HG03139 (cell line): ENCODE data around the gene EEPD1.

Source experiments
- ATAC-seq: cut with Tn5 transposase; IDR thresholded peaks from one replicate; pipeline ENCODE4 v1.9.1; 2021; ENCODE audit not compliant: unreplicated experiment

Gene EEPD1

DNA sequence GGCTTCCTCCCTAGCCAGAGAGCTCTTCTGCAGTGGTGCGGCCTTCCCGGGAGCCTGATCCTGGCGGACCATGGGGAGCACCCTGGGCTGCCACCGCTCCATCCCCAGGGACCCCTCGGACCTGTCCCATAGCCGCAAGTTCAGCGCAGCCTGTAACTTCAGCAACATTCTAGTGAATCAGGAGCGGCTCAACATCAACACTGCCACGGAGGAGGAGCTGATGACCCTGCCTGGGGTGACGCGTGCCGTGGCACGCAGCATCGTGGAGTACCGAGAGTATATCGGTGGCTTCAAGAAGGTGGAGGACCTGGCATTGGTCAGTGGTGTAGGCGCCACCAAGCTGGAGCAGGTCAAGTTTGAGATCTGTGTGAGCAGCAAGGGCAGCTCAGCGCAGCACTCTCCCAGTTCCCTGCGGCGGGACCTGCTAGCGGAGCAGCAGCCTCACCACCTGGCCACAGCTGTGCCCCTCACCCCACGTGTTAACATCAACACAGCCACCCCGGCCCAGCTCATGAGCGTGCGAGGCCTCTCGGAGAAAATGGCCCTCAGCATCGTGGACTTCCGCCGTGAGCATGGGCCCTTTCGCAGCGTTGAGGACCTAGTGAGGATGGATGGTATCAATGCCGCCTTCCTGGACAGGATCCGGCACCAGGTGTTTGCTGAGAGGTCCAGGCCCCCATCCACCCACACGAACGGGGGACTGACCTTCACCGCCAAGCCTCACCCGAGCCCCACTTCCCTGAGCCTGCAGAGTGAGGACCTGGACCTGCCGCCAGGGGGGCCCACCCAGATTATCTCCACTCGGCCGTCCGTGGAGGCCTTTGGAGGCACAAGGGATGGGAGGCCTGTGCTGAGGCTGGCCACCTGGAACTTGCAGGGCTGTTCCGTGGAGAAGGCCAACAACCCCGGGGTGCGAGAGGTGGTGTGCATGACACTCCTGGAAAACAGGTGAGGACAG is 1.5 kb downstream of the EEPD1 start:
- ATAC-seq = no peak

DNA sequence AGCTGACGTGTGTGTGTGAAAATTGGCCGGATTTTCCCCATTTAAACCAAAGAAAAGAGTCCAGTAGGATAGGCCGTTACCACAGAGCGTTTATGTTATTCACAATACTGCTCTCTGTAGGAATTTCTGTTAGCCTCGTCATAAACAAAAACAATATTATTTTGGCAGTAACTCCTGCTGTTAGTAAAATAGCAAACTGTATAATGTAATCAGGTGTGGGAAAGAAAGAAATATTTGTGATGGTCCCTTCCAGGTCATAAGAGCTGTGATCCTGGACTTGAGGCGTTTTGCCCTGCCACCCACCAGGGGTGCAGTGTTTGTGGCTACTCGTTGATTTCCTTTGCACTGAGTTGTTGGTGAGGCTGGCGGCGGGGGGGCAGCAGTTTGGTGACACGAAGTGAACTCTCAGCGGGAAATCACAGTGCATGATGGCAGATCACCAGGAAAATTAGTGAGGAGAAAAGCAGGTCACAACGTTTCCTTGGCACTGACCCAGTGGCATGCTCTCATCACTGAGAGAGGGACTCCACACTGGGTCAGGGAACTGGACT is 2.8 kb downstream of the EEPD1 start:
- no peak for ATAC-seq

DNA sequence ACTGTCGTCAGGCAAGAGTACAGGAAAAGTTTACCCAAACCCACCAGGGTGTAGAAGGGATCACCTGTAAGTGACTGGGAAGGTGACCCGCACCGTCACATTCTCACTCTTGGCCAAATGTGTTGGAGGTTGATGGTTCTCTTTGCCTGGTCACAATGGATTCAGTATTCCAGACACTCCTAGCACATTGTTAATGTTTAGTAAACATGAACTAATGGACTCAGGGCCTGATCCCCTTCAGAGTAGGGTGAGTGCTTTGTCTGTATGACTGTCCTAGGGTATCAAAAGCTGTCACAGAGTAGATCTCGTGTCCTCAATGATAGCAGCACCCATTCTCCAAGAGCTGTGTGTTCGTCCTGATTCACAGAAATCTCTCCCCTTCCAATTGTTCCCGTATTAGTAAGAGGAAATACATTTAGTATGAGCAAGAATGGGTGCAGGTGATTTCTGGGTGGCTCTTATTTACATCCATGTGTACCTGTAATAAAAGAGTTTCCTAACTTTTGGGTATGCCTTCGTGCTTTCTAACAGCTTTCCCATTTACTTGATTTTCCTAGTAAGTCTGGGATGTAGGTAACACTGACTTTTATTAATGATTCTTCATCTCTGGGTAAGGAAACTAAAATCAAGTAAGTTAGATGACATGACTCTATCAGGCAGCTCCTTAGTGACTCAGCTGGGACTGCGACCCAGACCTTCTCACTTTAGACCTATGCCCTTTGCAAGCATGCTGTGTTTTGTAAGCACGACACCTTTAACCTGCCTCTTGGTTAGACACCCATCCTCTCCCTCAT is 4.7 kb downstream of the EEPD1 start:
- ATAC-seq = no peak

DNA sequence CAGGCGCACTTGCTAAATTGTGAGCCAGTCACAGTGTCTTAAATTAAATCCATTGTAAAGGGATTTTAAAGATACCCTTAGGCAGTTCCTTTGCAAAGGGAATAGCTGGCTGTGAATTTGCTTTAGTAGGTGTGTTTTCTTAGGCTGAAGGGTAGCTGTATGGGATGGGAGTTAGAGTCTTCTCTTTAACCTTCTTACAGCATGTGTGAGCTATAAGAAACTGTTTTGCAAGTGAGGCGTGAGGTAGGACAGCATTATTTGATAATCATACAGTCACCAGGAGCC is 5.2 kb downstream of the EEPD1 start:
- no peak for ATAC-seq

DNA sequence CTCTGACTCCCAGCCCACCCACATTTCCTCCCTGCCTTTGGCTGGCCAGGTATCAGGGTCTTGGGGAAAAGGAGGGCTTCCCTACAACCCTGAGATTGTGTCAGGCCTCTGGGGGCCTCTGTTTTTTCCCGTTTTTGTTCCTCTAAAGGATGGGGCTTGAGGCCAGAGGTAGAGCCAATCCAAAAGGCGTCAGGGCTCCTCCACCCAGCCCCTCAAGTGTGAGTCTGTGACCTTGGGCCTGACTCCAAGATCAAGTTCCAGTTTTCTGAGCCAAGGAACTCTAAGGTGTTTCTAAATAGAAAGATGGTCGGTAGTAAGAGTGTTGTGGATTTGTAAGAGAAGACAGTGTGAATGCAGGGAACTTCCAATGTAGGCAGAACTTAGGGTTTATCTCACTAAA is 6.6 kb downstream of the EEPD1 start:
- ATAC-seq = no peak

DNA sequence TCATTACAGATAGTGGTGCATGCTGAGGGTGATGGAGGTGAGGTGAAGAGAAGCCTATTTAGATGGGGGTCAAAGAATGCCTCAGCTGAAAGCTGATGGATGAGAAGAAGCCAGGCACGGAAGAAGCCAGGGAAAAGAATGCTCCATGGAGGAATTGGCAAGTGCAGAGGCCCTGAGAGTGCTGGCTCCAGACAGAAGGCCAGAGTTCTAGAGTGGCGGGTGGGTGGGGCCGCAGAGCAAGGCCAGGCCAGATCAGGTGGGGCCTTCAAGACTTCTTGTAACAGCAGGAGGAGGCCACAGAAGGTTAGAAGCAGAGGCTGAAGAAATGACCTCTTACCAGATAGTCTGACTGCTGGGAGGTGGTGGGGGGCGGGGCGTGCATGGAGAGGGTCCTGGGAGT is 7.3 kb downstream of the EEPD1 start:
- no peak for ATAC-seq

DNA sequence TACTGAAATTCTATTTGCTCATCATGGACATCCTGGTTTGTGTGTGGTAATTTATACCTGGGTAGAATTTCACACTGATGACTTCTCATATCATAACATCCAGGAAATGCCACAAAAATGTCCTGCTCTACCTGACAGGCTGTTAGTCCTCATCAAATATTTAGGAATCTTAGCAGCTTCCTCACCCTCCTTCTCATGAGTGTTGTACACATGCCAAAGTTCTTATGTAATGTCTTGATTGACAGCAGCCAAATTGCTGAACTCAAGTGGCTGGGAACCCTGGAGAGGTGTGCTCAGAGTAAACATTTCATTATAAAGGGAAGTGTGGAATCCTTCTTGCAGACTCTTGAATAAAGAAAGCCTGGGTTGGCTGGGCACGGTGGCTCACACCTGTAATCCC is 8.9 kb downstream of the EEPD1 start:
- ATAC-seq = no peak

DNA sequence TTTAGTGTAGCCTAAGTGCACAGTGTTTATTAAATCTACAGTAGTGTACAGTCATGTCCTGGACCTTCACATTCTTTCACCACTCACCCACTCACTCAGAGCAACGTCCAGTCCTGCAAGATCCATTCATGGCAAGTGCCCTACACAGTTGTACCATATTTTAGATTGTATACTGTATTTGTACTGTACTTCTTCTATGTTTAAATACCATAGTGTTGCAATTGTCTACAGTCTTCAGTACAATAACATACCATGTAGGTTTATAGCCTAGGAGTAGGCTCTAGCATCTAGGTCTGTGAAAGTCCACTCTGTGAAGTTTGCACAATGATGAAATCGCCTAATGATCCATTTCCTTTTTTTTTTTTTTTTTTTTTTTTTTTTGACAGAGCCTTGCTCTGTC is 12.0 kb downstream of the EEPD1 start:
- ATAC-seq = no peak

DNA sequence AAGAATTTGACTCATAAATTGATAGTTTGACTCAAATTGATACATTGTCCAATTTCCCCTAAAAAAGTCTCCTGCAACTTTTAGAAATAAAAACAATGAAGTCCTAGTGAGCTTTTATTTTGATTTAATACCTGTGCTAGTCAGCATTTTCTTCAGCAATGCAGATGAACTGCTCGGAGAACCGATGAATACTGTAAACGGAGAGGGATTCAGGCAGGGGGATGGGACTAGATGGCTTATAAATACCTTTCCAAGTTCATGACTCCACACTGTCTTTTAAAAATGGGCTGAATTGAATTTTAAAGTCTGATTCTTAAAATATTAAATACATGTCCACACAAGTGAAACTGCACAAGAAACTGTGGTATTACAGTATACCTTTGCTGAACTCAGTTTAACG is 12.7 kb downstream of the EEPD1 start:
- no peak for ATAC-seq

DNA sequence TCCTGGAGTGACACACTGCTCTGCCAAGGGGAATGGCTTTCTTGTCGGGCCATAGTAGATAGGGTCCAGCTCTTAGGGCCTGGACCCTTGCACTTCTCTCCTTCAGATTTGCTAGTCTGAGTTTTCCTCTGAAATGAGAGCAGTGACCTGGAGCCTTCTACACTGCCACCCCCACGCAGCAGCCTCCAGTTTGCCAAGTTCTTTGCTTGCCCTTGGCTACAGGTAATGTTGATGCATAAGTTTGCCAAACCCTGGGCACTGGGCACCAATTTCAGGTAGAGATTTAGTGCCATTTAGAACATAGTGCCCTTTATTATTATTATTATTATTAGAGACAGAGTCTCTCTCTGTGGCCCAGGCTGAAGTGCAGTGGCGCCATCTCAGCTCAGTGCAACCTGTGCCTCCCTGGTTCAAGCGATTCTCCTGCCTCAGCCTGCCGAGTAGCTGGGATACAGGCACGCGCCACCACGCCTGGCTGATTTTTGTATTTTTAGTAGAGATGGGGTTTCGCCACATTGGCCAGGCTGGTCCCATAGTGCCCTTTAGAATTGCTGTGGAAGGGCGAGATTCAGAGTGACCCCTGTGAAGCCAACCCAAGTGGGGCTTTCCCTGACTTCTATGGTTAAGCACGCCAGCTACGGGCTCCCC is 14.5 kb downstream of the EEPD1 start:
- ATAC-seq = no peak

DNA sequence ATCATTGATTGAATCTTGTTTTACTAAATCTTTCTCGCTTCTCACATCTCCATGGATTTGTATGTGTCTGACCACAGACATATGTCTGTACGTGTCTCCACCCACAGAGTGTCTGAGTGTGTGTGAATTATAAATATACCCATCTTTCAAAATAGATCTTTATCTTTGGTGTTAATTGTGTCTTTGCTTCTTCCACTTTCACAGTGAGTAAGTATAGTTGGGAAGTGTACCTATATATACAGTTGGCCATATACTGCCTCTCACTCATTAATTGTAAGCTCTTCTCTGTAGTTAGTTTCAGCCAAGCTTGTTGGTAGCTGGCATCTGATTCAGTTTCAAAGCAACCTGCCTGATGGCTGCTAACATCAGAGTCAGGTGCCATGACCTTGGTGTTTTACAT is 18.4 kb downstream of the EEPD1 start:
- ATAC-seq = no peak

DNA sequence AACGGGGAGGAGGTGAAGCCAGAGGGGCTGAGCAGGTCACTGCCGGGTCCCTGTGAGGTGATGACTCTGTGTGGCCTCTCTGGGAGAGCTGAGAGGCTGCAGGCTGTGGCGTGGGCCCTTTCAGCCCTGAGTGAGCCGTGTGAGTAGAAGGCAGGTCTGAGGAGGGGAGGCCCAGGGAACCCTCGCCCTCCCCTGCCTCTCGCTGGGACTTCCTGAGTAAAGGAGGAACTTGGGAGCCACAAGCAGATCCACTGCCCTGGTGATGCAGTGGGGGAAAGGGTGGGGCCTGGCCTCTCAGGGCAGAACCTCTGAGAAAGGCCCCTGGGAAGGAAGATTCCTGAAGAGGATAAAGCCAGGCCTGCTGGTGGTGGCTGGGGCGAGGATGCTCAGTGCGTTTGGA is 22.8 kb downstream of the EEPD1 start:
- no peak for ATAC-seq

DNA sequence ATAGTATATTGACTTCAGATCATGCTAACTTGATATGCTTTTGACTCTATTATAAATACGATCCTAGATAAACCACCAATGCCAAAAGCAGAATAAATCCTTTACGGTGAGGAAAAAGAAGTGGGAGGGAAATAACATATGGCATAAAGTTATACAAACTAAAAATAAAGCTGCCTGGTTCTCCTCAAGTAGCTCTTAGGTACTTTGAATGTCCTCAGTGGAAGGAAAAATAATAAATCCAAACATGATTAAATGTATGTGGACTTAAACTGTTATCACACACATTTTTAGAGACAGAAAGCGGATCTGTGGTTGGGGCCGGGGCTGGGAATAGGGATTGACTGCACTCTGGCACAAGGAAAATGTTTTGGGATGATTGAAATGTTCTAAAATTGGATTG is 23.6 kb downstream of the EEPD1 start:
- ATAC-seq = no peak

DNA sequence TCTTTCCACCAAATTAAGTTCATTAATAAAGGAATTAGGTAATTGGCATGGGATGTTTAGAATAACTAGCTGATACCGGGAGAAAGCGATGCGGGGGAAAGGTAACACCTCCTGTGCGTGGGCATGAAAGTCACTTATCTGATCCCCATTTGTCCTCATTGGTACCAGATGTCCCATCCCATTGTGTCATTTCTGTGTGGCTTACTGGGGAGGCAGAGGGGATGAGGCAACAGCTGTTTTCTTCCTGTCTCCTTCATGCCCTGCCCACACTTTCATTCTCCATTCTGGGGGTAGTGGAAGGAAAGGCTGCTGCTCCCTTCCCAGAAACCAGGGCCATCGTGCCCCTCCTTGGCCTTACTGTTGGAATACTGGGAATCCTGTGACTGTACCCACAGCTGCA is 27.1 kb downstream of the EEPD1 start:
- no peak for ATAC-seq

DNA sequence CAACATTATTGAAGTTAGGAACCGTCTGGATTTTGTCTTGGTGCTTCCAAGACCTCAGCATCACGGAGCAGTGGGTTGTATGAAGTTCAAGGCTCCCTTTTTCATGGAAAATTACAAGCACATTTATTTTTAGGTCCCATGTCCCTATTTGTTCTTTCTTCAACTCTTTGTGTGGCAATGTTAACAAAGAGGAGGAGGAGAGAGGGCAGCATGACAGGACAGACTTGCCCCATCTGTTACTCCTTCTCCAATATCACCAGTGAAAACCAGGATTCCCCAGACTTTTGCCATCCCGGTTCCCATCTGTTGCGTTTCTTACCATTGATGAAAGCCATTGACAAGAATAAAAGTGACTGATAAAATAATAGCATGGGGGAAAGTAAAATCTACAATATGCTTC is 28.6 kb downstream of the EEPD1 start:
- no peak for ATAC-seq

DNA sequence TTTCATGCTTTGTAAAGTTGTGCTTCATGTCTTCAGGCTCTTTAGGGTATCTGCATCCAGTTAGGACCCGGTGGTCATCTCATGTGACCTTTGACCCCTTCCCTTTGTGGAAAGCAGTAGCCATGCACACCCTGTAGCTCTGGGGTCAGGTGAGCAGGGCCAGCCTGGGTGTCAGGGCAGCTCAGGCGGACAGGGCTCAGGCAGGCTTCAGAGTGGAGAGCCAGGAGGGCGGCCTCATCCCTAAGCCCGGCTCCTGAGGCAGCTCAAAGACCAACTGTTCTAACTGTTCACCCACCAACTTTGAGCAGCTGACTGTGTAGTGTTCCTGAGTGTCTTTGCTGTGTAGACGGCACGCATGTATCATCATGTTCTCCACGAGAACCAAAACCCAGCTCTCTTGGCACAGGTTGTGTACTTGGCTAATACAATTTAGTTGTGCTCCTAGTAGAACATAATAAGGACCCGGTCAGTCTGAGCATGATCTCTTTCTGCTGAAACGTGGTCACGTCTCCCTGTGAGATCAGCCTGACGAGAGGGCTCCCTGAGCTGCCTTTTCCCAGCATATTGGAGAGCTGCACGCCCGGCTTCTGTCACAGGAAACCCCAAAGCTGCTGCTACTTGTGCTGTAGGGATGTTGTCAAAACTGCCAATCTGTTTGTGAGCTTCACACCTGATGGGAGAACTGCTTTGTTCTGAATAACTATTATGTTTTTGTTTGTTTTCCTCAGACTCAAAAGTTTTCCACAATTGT is 30.0 kb downstream of the EEPD1 start:
- no peak for ATAC-seq

DNA sequence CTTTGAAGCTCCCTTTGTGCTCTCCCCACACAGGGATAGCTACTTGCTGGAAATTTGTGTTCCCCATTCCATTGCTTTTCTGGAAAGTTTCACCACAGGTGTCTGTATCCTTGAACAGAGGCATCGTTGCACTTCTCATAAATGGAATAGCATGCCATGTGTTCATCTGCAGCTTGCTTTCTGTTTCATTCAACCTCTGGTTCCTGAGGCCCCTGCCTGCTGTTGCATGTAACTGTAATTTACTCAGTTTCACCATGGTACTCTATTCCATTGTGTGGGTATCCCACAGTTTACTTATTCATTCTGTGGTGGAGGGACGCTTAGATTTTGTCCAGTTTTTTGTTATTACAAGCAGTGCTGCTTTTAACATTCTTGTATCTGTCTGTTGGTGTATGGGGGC is 32.0 kb downstream of the EEPD1 start:
- ATAC-seq = no peak

DNA sequence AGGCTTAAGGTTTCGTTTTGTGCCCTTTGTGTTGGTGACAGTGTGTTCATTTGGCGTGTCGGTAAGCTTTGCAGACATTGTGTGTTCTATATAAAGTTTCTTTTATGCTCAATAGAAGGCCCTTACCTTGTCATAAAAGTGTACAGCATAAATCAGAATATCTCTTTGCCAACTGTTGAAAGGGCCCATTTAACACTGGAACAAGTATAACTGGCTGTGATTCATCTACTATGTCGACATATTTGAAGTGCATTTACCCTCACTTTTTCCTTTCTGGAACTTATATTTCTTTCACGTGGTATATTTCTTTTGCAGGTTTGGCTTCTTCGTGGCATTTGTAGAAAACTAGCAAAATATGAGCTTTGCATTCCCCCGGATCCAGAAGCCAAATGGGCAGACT is 32.7 kb downstream of the EEPD1 start:
- ATAC-seq = no peak

DNA sequence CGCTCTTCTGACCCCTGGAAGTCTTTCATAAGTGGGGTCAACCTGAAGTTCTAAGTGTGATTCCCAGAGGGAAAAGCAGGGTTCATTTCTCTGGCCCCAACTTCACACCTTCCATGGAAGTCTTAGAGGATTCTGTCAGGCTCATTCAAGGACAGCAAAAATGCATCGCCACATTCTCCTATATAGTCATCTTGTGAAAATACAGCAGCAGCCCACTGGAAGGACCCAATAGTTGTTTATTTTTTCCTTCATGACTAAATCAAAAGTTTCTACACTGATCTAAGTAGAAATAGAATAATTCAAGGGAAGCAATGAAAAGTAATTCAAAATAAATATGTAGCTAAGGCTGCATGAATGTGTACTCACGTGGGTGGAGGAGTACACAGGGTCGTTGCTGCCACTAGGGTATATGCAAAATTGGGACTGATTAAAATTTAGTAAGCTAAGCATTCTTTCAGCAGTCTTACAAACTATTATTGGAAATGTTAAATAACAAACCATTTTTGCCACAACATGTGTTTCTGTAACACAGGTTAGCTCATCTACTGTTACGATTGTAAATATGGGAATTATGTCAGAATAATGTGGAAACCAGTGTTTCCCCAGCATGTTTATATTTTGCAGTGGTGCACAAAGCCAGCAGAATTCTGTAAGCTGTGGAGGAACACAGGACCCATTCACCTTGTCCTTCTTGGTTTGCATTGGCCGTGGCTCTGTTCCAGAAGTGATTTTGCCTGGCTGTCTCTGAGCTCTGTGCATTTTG is 33.5 kb downstream of the EEPD1 start:
- ATAC-seq = no peak

DNA sequence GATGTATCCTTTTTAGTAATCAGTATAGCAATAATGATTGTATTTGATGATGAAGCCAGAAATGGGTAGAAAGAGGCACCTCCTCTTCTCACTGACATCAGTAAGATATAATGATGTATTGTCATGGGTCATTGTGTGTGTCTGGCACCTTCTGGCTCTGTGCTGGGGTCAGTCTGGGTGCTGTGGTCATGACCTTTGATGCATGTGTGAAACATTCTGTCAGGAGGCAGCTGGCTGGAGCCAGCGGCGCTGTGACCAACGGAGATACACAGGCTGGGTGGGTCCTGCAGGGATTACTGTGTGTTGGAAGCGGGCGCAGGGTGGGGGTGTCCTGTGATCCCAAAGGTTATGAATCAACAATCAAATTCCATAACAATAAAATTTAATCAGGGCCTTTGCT is 35.2 kb downstream of the EEPD1 start:
- no peak for ATAC-seq
